WTC11 (cell line): ENCODE data around the gene FLYWCH2.

Experiments used
- CBFB ChIP-seq: sonication (generic); formaldehyde crosslinking; IDR thresholded peaks from 2 replicates; pipeline ENCODE4 v1.8.1; 2022; ENCODE audit warnings: mild to moderate bottlenecking, low read depth, missing genetic modification reagents
- CREB1 ChIP-seq: sonication (generic); formaldehyde crosslinking; IDR thresholded peaks from 2 replicates; pipeline ENCODE4 v1.8.0; 2023; ENCODE audit warnings: mild to moderate bottlenecking, missing genetic modification reagents
- GABPB1 ChIP-seq: sonication (generic); formaldehyde crosslinking; IDR thresholded peaks from 2 replicates; pipeline ENCODE4 v1.8.1; 2023; ENCODE audit warnings: mild to moderate bottlenecking, missing genetic modification reagents
- SP1 ChIP-seq: sonication (generic); formaldehyde crosslinking; conservative IDR thresholded peaks from 2 replicates; pipeline ENCODE4 v1.8.1; 2022; ENCODE audit warnings: missing genetic modification reagents
- ZBTB21 ChIP-seq: sonication (generic); formaldehyde crosslinking; IDR thresholded peaks from 2 replicates; pipeline ENCODE4 v1.8.1; 2023; ENCODE audit warnings: mild to moderate bottlenecking, missing genetic modification reagents, borderline replicate concordance
- TF ChIP-seq, protein P1 (sequence below): sonication (generic); formaldehyde crosslinking; IDR thresholded peaks from 2 replicates; pipeline ENCODE4 v1.8.1; 2023; ENCODE audit warnings: mild to moderate bottlenecking, missing genetic modification reagents
- TF ChIP-seq, protein P2 (sequence below): fragments of 200-600 bp; IDR thresholded peaks from 2 replicates; pipeline ENCODE4 v1.8.0; 2022; ENCODE audit warnings: antibody characterized with exemption
- TF ChIP-seq, protein P3 (sequence below): sonication (generic); formaldehyde crosslinking; IDR thresholded peaks from 2 replicates; pipeline ENCODE4 v1.8.1; 2023; ENCODE audit warnings: mild to moderate bottlenecking, missing genetic modification reagents
- TF ChIP-seq, protein P4 (sequence below): sonication (generic); formaldehyde crosslinking; IDR thresholded peaks from 2 replicates; pipeline ENCODE4 v1.8.0; 2023; ENCODE audit warnings: missing genetic modification reagents
- TF ChIP-seq, protein P5 (sequence below): sonication (generic); formaldehyde crosslinking; IDR thresholded peaks from 2 replicates; pipeline ENCODE4 v1.8.1; 2022; ENCODE audit warnings: low read depth, missing genetic modification reagents, borderline replicate concordance

DNA sequence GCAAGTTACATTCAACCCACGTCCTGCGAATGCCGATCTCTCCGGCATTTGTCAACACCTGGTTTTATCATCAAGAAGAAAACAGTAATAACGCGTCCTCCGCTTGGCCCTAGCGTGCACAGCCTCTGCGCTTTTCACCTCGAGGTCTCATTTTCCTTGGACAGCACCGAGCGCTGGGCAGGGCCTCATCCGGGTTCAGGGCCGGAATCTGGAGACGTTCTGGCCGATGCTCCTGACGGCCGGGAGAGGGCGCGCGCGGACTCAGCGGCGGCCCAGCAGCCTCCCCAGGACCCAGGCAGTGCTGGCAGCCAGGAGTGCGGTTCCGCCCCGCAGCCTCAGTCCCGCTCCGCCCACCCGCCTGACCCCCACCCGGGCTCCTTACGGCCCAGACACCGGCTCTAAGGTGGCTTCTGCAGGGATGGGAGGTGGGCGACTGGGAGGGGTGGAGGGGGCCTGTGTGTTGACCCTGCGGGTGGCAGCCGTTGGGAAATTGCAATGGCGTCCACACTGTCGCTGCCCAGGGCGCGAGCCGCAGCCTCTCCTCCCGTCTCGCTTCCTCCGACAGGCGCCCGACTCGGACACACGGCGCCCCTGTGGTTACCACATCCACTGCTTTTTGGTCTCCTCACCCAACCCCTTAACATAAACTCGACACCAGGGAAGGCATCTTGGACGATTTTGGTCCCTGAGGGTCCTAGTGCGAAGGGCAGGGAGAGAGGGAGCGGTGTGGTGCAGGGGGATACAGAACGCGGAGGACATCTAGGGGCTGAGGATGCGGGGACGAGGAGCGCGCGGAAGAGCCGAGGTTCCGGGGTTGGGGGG lies 21.3 kb downstream of the FLYWCH2 start:
- TF ChIP-seq, protein P1, sequence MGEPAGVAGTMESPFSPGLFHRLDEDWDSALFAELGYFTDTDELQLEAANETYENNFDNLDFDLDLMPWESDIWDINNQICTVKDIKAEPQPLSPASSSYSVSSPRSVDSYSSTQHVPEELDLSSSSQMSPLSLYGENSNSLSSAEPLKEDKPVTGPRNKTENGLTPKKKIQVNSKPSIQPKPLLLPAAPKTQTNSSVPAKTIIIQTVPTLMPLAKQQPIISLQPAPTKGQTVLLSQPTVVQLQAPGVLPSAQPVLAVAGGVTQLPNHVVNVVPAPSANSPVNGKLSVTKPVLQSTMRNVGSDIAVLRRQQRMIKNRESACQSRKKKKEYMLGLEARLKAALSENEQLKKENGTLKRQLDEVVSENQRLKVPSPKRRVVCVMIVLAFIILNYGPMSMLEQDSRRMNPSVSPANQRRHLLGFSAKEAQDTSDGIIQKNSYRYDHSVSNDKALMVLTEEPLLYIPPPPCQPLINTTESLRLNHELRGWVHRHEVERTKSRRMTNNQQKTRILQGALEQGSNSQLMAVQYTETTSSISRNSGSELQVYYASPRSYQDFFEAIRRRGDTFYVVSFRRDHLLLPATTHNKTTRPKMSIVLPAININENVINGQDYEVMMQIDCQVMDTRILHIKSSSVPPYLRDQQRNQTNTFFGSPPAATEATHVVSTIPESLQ = no peak
- TF ChIP-seq SP1 (CRISPR knock-in tag) (peak; percentile 38; the same call in 1 of the 2 replicates), CBFB (CRISPR knock-in tag) (no peak), CREB1 (CRISPR knock-in tag) (no peak), ZBTB21 (CRISPR knock-in tag) (no peak), GABPB1 (CRISPR knock-in tag) (no peak)
- TF ChIP-seq, protein P2, sequence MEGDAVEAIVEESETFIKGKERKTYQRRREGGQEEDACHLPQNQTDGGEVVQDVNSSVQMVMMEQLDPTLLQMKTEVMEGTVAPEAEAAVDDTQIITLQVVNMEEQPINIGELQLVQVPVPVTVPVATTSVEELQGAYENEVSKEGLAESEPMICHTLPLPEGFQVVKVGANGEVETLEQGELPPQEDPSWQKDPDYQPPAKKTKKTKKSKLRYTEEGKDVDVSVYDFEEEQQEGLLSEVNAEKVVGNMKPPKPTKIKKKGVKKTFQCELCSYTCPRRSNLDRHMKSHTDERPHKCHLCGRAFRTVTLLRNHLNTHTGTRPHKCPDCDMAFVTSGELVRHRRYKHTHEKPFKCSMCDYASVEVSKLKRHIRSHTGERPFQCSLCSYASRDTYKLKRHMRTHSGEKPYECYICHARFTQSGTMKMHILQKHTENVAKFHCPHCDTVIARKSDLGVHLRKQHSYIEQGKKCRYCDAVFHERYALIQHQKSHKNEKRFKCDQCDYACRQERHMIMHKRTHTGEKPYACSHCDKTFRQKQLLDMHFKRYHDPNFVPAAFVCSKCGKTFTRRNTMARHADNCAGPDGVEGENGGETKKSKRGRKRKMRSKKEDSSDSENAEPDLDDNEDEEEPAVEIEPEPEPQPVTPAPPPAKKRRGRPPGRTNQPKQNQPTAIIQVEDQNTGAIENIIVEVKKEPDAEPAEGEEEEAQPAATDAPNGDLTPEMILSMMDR = peak; percentile 83
- TF ChIP-seq, protein P3, sequence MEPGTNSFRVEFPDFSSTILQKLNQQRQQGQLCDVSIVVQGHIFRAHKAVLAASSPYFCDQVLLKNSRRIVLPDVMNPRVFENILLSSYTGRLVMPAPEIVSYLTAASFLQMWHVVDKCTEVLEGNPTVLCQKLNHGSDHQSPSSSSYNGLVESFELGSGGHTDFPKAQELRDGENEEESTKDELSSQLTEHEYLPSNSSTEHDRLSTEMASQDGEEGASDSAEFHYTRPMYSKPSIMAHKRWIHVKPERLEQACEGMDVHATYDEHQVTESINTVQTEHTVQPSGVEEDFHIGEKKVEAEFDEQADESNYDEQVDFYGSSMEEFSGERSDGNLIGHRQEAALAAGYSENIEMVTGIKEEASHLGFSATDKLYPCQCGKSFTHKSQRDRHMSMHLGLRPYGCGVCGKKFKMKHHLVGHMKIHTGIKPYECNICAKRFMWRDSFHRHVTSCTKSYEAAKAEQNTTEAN (CRISPR knock-in tag) = no peak
- TF ChIP-seq, protein P4, sequence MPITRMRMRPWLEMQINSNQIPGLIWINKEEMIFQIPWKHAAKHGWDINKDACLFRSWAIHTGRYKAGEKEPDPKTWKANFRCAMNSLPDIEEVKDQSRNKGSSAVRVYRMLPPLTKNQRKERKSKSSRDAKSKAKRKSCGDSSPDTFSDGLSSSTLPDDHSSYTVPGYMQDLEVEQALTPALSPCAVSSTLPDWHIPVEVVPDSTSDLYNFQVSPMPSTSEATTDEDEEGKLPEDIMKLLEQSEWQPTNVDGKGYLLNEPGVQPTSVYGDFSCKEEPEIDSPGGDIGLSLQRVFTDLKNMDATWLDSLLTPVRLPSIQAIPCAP (CRISPR knock-in tag) = 0 out of 2 replicates have a peak, but pooled peaks have one; percentile 3
- TF ChIP-seq, protein P5, sequence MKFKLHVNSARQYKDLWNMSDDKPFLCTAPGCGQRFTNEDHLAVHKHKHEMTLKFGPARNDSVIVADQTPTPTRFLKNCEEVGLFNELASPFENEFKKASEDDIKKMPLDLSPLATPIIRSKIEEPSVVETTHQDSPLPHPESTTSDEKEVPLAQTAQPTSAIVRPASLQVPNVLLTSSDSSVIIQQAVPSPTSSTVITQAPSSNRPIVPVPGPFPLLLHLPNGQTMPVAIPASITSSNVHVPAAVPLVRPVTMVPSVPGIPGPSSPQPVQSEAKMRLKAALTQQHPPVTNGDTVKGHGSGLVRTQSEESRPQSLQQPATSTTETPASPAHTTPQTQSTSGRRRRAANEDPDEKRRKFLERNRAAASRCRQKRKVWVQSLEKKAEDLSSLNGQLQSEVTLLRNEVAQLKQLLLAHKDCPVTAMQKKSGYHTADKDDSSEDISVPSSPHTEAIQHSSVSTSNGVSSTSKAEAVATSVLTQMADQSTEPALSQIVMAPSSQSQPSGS (CRISPR knock-in tag) = no peak
